HG03575 (cell line): ENCODE measurements around the gene KDM4C.

Experiments
- ATAC-seq: cut with Tn5 transposase; IDR thresholded peaks from one replicate; pipeline ENCODE4 v1.9.1; 2021; ENCODE audit not compliant: unreplicated experiment, insufficient number of reproducible peaks, low FRiP score; ENCODE audit errors: extremely low read depth

The KDM4C gene

GRCh38 chr9:6893350-6894131 is 135.8 kb downstream of the KDM4C start:
- peak; percentile 19 for ATAC-seq

GRCh38 chr9:6894135-6894534 is 136.4 kb downstream of the KDM4C start:
- ATAC-seq, result peak; percentile 83

GRCh38 chr9:6895754-6896153 is 138.0 kb downstream of the KDM4C start:
- no peak for ATAC-seq

- ATAC-seq, result no peak
Measured at GRCh38 chr9:6896562-6896961, 138.8 kb downstream of the KDM4C start.

- ATAC-seq, result no peak
Measured at GRCh38 chr9:6897207-6897822, 139.5 kb downstream of the KDM4C start.

- ATAC-seq, result no peak
Measured at GRCh38 chr9:6897898-6898302, 140.1 kb downstream of the KDM4C start.

- no peak for ATAC-seq
Measured at GRCh38 chr9:6899274-6899673, 141.5 kb downstream of the KDM4C start.

- ATAC-seq, result no peak
Measured at GRCh38 chr9:6900440-6900883, 142.7 kb downstream of the KDM4C start.

GRCh38 chr9:6901180-6901579 is 143.4 kb downstream of the KDM4C start:
- ATAC-seq, result no peak

- no peak for ATAC-seq
Measured at GRCh38 chr9:6902423-6902822, 144.7 kb downstream of the KDM4C start.

- no peak for ATAC-seq
Measured at GRCh38 chr9:6904371-6904770, 146.6 kb downstream of the KDM4C start.

- ATAC-seq, result no peak
Measured at GRCh38 chr9:6905850-6906375, 148.1 kb downstream of the KDM4C start.

GRCh38 chr9:6907772-6908381 is 150.1 kb downstream of the KDM4C start:
- no peak for ATAC-seq

GRCh38 chr9:6909181-6909580 is 151.4 kb downstream of the KDM4C start:
- no peak for ATAC-seq

- ATAC-seq, result no peak
Measured at GRCh38 chr9:6910032-6910431, 152.3 kb downstream of the KDM4C start.

- ATAC-seq, result no peak
Measured at GRCh38 chr9:6910497-6910896, 152.7 kb downstream of the KDM4C start.

- ATAC-seq, result no peak
Measured at GRCh38 chr9:6911901-6912638, 154.3 kb downstream of the KDM4C start.

GRCh38 chr9:6915635-6916034 is 157.9 kb downstream of the KDM4C start:
- no peak for ATAC-seq

- ATAC-seq, result peak; percentile 74
Measured at GRCh38 chr9:6917162-6917561, 159.4 kb downstream of the KDM4C start.
